Neural cell (in vitro differentiated cells): ENCODE data around the gene TAAR9. TPM values are rescaled to one million over a fixed set of nuclear protein-coding genes. Genes with fewer than 3 reads are reported as not detected.

Source experiments
- H2AFZ ChIP-seq: fragments of 200-600, 300-800 bp; sonication (generic), shearing (Covaris generic); 2 replicates; pipeline ENCODE4 v1.6.0; 2014; ENCODE audit warnings: low read depth, mild to moderate bottlenecking, antibody characterized with exemption, low read length, moderate library complexity
- H3F3A ChIP-seq: fragments of 200-600 bp; shearing (Covaris generic); 2 replicates; pipeline ENCODE4 v1.6.1; 2016; ENCODE audit warnings: mild to moderate bottlenecking, moderate library complexity, mixed read lengths, antibody characterized with exemption, low read length; ENCODE audit not compliant: insufficient read depth, poor library complexity, severe bottlenecking
- H3K27ac ChIP-seq: fragments of 200-600, 300-800 bp; sonication (generic), shearing (Covaris generic); 2 replicates; pipeline ENCODE4 v1.5.1; 2014; ENCODE audit warnings: mild to moderate bottlenecking, low read length, moderate library complexity
- H3K27me3 ChIP-seq: fragments of 300-800, 200-600 bp; sonication (generic), shearing (Covaris generic); 2 replicates; pipeline ENCODE4 v1.6.0; 2014; ENCODE audit warnings: mild to moderate bottlenecking, low read depth, low read length, moderate library complexity; ENCODE audit not compliant: insufficient read depth
- H3K36me3 ChIP-seq: fragments of 300-800, 200-600 bp; sonication (generic), shearing (Covaris generic); 2 replicates; pipeline ENCODE4 v1.5.1; 2014; ENCODE audit warnings: mild to moderate bottlenecking, antibody characterized with exemption, low read length, moderate library complexity; ENCODE audit not compliant: insufficient read depth
- H3K4me2 ChIP-seq: fragments of 300-800, 200-600 bp; sonication (generic), shearing (Covaris generic); 2 replicates; pipeline ENCODE4 v1.6.0; 2014; ENCODE audit warnings: mild to moderate bottlenecking, low read length
- H3K4me3 ChIP-seq: fragments of 300-800, 200-600 bp; sonication (generic), shearing (Covaris generic); 2 replicates; pipeline ENCODE4 v1.5.1; 2014; ENCODE audit warnings: mild to moderate bottlenecking, low read length, moderate library complexity
- H3K79me2 ChIP-seq: fragments of 200-600 bp; shearing (Covaris generic); replicated peaks from 2 replicates; pipeline ENCODE4 v1.6.0; 2014; ENCODE audit warnings: mild to moderate bottlenecking, low read length, moderate library complexity; ENCODE audit not compliant: insufficient read depth
- H3K9ac ChIP-seq: fragments of 300-800, 200-600 bp; sonication (generic), shearing (Covaris generic); 2 replicates; pipeline ENCODE4 v1.6.1; 2016; ENCODE audit warnings: mild to moderate bottlenecking, low read length, mixed read lengths
- H3K9me2 ChIP-seq: fragments of 200-600 bp; shearing (Covaris generic); 2 replicates; pipeline ENCODE4 v1.6.1; 2016; ENCODE audit warnings: mild to moderate bottlenecking, low read length, mixed read lengths; ENCODE audit not compliant: insufficient read depth
- H3K9me3 ChIP-seq: fragments of 200-600, 300-800 bp; sonication (generic), shearing (Covaris generic); 2 replicates; pipeline ENCODE4 v1.6.1; 2016; ENCODE audit warnings: mild to moderate bottlenecking, mixed run types, low read length, moderate library complexity, mixed read lengths
- H4K20me1 ChIP-seq: fragments of 200-600 bp; shearing (Covaris generic); 2 replicates; pipeline ENCODE4 v1.6.1; 2016; ENCODE audit warnings: mild to moderate bottlenecking, mixed run types; ENCODE audit not compliant: insufficient read depth
- CTCF ChIP-seq: fragments of 450-650 bp; IDR thresholded peaks from 2 replicates; pipeline ENCODE4 v1.5.1; 2014; ENCODE audit warnings: antibody characterized with exemption, mild to moderate bottlenecking, moderate library complexity; ENCODE audit not compliant: poor library complexity, severe bottlenecking
- EP300 ChIP-seq: fragments of 450-650 bp; conservative IDR thresholded peaks from 2 replicates; pipeline ENCODE4 v1.6.1; 2014; ENCODE audit warnings: antibody characterized with exemption, mild to moderate bottlenecking, moderate library complexity; ENCODE audit not compliant: poor library complexity, severe bottlenecking
- EZH2 ChIP-seq: fragments of 200-600, 300-800 bp; shearing (Covaris generic), sonication (generic); IDR thresholded peaks from 2 replicates; pipeline ENCODE4 v1.6.1; 2014; ENCODE audit warnings: antibody characterized with exemption, low read length, borderline replicate concordance, mild to moderate bottlenecking; ENCODE audit not compliant: insufficient read depth, poor library complexity, severe bottlenecking
- MXI1 ChIP-seq: fragments of 450-650 bp; conservative IDR thresholded peaks from 2 replicates; pipeline ENCODE4 v1.6.1; 2014; ENCODE audit warnings: antibody characterized with exemption, mild to moderate bottlenecking; ENCODE audit not compliant: poor library complexity, severe bottlenecking
- POLR2AphosphoS5 ChIP-seq: IDR thresholded peaks from 2 replicates; pipeline ENCODE4 v1.6.1; 2012
- RAD21 ChIP-seq: fragments of 450-650 bp; conservative IDR thresholded peaks from 2 replicates; pipeline ENCODE4 v1.6.1; 2014; ENCODE audit warnings: antibody characterized with exemption, mild to moderate bottlenecking, moderate library complexity
- SMC3 ChIP-seq: fragments of 450-650 bp; conservative IDR thresholded peaks from 2 replicates; pipeline ENCODE4 v1.6.1; 2014; ENCODE audit warnings: antibody characterized with exemption, mild to moderate bottlenecking, moderate library complexity; ENCODE audit not compliant: poor library complexity
- TAF1 ChIP-seq: IDR thresholded peaks from 2 replicates; pipeline ENCODE4 v1.6.1; 2012; ENCODE audit warnings: low read depth
- polyA plus RNA-seq: library from polyadenylated mRNA; depleted of rRNA; stranded (reverse); fragments of >200 nt; gene quantifications from 2 replicates; pipeline ENCODE4 v1.2.3, GENCODE V29; 2014
- TF ChIP-seq, protein P1 (sequence below): IDR thresholded peaks from 2 replicates; pipeline ENCODE4 v1.6.1; 2012; ENCODE audit warnings: borderline replicate concordance

TAAR9 gene
- polyA plus RNA-seq, 1 donor from 2014 or later = not detected

DNA sequence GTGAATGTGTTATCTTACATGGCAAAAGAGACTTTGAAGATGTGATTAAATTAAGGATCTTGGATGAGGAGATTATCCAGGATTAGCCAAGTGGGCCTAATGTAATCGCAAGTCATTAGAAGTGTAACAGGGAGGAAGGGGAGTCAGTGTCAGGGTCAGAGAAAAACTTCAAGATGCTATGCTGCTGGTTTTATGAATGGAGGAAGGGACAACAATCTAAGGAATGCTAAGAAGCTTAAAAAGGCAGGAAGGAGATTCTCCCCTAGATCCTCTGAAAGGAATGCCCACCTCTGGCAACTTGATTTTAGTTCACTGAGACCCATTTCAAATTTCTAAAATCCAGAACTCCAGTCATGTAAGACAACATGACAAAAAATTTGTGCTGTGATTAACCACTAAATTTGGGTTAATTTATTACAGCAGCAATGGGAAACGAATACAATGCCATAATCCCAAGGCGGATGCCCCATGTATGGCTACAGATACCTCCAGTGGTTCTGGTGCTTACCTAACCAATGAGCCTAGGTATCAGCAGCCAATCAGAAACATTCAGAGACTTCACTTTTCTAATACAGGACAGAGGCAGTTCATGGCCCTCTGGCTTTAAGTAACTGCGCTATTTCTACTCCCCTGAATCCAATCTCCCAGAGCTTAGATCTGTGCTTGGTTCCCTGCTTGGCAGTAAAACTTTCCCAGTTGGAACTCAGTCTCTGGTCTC lies 10.8 kb downstream of the TAAR9 start:
- no peak overlapping the region for H3K27ac ChIP-seq
- H3K4me2 ChIP-seq = no peak overlapping the region
- no peaks in the 10 kb centered on the region for H3K27me3 ChIP-seq
- no peaks in the 10 kb centered on the region for H3K9me3 ChIP-seq
- H3K9me2 ChIP-seq = no peaks in the 10 kb centered on the region
- H3K79me2 ChIP-seq = no peaks in the 10 kb centered on the region
- H4K20me1 ChIP-seq = no peaks in the 10 kb centered on the region
- no peak overlapping the region for H3K4me3 ChIP-seq
- no peak overlapping the region for H2AFZ ChIP-seq
- no peaks in the 10 kb centered on the region for H3K36me3 ChIP-seq
- TF ChIP-seq MXI1 = no peak
- TF ChIP-seq EP300 = no peak
- TF ChIP-seq SMC3 = no peak
- TF ChIP-seq, protein P1, sequence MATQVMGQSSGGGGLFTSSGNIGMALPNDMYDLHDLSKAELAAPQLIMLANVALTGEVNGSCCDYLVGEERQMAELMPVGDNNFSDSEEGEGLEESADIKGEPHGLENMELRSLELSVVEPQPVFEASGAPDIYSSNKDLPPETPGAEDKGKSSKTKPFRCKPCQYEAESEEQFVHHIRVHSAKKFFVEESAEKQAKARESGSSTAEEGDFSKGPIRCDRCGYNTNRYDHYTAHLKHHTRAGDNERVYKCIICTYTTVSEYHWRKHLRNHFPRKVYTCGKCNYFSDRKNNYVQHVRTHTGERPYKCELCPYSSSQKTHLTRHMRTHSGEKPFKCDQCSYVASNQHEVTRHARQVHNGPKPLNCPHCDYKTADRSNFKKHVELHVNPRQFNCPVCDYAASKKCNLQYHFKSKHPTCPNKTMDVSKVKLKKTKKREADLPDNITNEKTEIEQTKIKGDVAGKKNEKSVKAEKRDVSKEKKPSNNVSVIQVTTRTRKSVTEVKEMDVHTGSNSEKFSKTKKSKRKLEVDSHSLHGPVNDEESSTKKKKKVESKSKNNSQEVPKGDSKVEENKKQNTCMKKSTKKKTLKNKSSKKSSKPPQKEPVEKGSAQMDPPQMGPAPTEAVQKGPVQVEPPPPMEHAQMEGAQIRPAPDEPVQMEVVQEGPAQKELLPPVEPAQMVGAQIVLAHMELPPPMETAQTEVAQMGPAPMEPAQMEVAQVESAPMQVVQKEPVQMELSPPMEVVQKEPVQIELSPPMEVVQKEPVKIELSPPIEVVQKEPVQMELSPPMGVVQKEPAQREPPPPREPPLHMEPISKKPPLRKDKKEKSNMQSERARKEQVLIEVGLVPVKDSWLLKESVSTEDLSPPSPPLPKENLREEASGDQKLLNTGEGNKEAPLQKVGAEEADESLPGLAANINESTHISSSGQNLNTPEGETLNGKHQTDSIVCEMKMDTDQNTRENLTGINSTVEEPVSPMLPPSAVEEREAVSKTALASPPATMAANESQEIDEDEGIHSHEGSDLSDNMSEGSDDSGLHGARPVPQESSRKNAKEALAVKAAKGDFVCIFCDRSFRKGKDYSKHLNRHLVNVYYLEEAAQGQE = no peak
- no peak for TF ChIP-seq RAD21
- no peak for TF ChIP-seq POLR2AphosphoS5
- no peaks in the 10 kb centered on the region for H3F3A ChIP-seq
- no peak overlapping the region for H3K9ac ChIP-seq

GRCh38 chr6:132551214-132551613 lies 13.1 kb downstream of the TAAR9 start:
- H3K9me2 ChIP-seq = no peaks in the 10 kb centered on the region
- no peaks in the 10 kb centered on the region for H3K27me3 ChIP-seq
- H4K20me1 ChIP-seq = no peaks in the 10 kb centered on the region
- H3K36me3 ChIP-seq = no peaks in the 10 kb centered on the region
- no peaks in the 10 kb centered on the region for H3K9me3 ChIP-seq
- TF ChIP-seq MXI1 = no peak
- TF ChIP-seq POLR2AphosphoS5 = no peak
- no peak for TF ChIP-seq EP300
- no peak for TF ChIP-seq EZH2
- no peak for TF ChIP-seq CTCF
- TF ChIP-seq, protein P1 = no peak
- no peak for TF ChIP-seq SMC3
- no peak for TF ChIP-seq TAF1
- TF ChIP-seq RAD21 = no peak
- H3K27ac ChIP-seq = no peak overlapping the region
- no peak overlapping the region for H3K9ac ChIP-seq
- no peak overlapping the region for H2AFZ ChIP-seq
- no peak overlapping the region for H3K4me2 ChIP-seq
- H3F3A ChIP-seq = no peaks in the 10 kb centered on the region
- no peak overlapping the region for H3K4me3 ChIP-seq
- no peaks in the 10 kb centered on the region for H3K79me2 ChIP-seq
